Gastroesophageal sphincter (tissue), 4 donors: ENCODE results near the gene TSPEAR. TPM values are rescaled to one million over a fixed set of nuclear protein-coding genes. Genes with fewer than 3 reads are reported as not detected.

ENCODE experiments used
- ATAC-seq: fragments of 150-250 bp; one replicate; pipeline ENCODE4 v1.9.1; 2016; ENCODE audit warnings: mild to moderate bottlenecking, moderate library complexity
- H3K27ac ChIP-seq, 4 donors: fragments of 200-600 bp; sonication (generic) in 3 of 4; 1 replicate in 3 of 4; 2 replicates in 1 of 4; pipeline ENCODE4 v1.5.1; 2016 to 2019
- H3K27me3 ChIP-seq: fragments of 200-600 bp; sonication (generic); one replicate; pipeline ENCODE4 v1.5.1; 2019
- H3K36me3 ChIP-seq, 2 donors: fragments of 200-600 bp; sonication (generic); one replicate each; pipeline ENCODE4 v1.5.1; 2019; ENCODE audit warnings: control low read depth in 1 of 2
- H3K4me1 ChIP-seq, 3 donors: fragments of 200-600 bp; sonication (generic); 1 replicate in 2 of 3; 2 replicates in 1 of 3; pipeline ENCODE4 v1.5.1; 2016 to 2019; ENCODE audit warnings: control low read depth in 2 of 3
- H3K4me3 ChIP-seq, 2 donors: fragments of 200-600 bp; sonication (generic); one replicate each; pipeline ENCODE4 v1.5.1; 2019; ENCODE audit warnings: mild to moderate bottlenecking in 1 of 2, moderate library complexity in 1 of 2
- H3K9me3 ChIP-seq, 3 donors: fragments of 200-600 bp; sonication (generic); one replicate each; pipeline ENCODE4 v1.5.1; 2017 to 2019; ENCODE audit warnings: control low read depth in 2 of 3
- EP300 ChIP-seq: sonication (generic); formaldehyde crosslinking; IDR thresholded peaks from one replicate; pipeline ENCODE4 v1.6.1; 2017; ENCODE audit warnings: antibody characterized with exemption, mild to moderate bottlenecking
- POLR2A ChIP-seq, 2 donors: fragments of 450-650 bp; IDR thresholded peaks; one replicate each; pipeline ENCODE4 v1.6.1; 2017; ENCODE audit warnings: antibody characterized with exemption in 2 of 2, mild to moderate bottlenecking in 2 of 2, moderate library complexity in 1 of 2
- POLR2AphosphoS5 ChIP-seq: sonication (generic); formaldehyde crosslinking; IDR thresholded peaks from one replicate; pipeline ENCODE4 v1.6.1; 2017; ENCODE audit warnings: antibody characterized with exemption
- WGBS, 2 donors: methylation state at CpG; one replicate each; pipeline ENCODE4 v1.1.5; 2018; ENCODE audit warnings: low coverage in 1 of 2; 5-methylcytosine and 5-hydroxymethylcytosine counted together
- total RNA-seq, 4 donors: library from RNA; depleted of rRNA; stranded (reverse); fragments of >200 nt; gene quantifications; one replicate each; pipeline ENCODE4 v1.1.0, GENCODE V29; 2016
- TF ChIP-seq, protein P1 (sequence below), 4 experiments: fragments of 200-600 bp in 2 of 4; fragments of 450-650 bp in 2 of 4; sonication (generic) in 1 of 4; IDR thresholded peaks; one replicate each; pipeline ENCODE4 v1.5.1; 2017 to 2019; ENCODE audit warnings: antibody characterized with exemption in 4 of 4, mild to moderate bottlenecking in 2 of 4, moderate library complexity in 2 of 4

The TSPEAR gene
- total RNA-seq, 4 donors from 2014 or later, result not detected

DNA sequence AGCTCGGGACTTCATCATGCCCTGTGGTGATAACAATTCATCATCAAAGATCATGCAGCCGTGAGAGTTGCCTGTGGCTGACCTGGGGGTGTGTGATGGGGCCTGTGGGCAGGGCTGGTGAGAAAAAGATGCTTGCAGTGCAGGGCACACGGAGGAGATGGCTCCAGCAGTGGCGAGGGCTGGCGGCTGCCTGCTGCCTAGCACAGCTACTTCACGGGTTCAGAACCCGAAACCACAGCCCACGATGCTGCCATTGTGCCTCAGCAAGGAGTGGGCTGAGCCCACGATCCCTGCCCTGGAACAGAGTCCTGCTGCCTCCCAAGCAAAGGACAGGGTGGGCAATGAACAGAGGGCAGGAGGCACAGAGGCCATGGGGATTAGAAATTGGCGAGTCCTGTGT lies 85.1 kb downstream of the TSPEAR start:
- whole genome bisulfite sequencing, 2 donors, result 70 to 80% methylated on average over 1 to 7 of the region's 10 CpGs
- TF ChIP-seq EP300, result no peak
- TF ChIP-seq, protein P1, sequence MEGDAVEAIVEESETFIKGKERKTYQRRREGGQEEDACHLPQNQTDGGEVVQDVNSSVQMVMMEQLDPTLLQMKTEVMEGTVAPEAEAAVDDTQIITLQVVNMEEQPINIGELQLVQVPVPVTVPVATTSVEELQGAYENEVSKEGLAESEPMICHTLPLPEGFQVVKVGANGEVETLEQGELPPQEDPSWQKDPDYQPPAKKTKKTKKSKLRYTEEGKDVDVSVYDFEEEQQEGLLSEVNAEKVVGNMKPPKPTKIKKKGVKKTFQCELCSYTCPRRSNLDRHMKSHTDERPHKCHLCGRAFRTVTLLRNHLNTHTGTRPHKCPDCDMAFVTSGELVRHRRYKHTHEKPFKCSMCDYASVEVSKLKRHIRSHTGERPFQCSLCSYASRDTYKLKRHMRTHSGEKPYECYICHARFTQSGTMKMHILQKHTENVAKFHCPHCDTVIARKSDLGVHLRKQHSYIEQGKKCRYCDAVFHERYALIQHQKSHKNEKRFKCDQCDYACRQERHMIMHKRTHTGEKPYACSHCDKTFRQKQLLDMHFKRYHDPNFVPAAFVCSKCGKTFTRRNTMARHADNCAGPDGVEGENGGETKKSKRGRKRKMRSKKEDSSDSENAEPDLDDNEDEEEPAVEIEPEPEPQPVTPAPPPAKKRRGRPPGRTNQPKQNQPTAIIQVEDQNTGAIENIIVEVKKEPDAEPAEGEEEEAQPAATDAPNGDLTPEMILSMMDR (IDR thresholded peaks at IDR 0.05), result no peak
- no peak for TF ChIP-seq POLR2AphosphoS5
- Histone ChIP-seq H3K27me3 (peaks cover 39% of the 10 kb centered on the region), H3K27ac (no peak overlapping the region), H3K36me3 (no peaks in the 10 kb centered on the region), H3K9me3 (peaks cover 0 to 54% (median 0%) of the 10 kb centered on the region in 3 donors), H3K4me3 (no peak overlapping the region), H3K4me1 (no peaks in the 10 kb centered on the region)
- ATAC-seq, result no peak

DNA sequence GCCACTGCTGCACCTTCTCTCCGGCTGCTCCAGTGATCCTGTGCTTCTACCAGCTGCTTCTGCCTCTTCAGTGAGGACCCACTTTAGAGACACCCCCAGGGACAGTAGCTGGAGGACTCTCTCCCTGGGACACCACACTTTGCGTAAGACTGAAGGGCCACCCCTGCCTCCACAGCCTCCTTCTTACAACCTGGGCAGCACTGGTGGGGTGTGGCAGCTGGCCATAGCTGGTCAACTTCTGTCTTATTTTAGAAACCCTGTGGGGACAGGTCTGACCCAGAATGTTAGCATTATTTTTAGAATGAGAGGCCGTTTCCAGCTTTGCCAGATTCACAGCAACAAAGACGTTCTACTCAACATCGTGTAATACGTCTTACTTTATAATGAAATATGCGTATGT lies 85.6 kb downstream of the TSPEAR start:
- ATAC-seq, result no peak
- WGBS, 2 donors, result 70 to 79% methylated on average over 5 to 6 of the region's 7 CpGs
- no peak overlapping the region for H3K4me3 ChIP-seq
- no peak overlapping the region for H3K27ac ChIP-seq
- no peaks in the 10 kb centered on the region for H3K36me3 ChIP-seq
- no peaks in the 10 kb centered on the region for H3K4me1 ChIP-seq
- H3K9me3 ChIP-seq, result peaks cover 0 to 48% (median 0%) of the 10 kb centered on the region in 3 donors
- H3K27me3 ChIP-seq, result peaks cover 39% of the 10 kb centered on the region
- TF ChIP-seq, protein P1 (IDR thresholded peaks at IDR 0.05), result no peak
- no peak for TF ChIP-seq POLR2A (IDR thresholded peaks at IDR 0.05)
- no peak for TF ChIP-seq POLR2AphosphoS5
- TF ChIP-seq EP300, result no peak

DNA sequence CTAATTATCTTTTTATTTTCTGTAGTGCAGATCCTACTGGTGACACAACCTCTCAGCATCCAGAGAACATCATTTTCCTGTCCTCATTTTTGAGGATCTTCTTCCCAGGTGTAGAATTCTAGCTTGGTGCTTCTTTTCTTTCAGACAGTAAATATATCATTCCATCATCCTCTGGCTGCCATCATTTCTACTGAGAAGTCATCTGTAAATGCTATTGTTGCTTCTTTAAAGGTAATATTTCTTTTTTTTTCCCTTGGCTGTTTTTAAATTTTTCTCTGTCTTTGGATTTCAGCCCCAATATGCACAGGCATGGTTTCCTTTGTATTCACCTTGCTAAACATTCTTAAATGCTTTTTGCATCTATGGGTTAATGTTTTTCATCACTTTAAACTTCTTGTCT lies 87.8 kb downstream of the TSPEAR start:
- Histone ChIP-seq H3K4me1 (no peaks in the 10 kb centered on the region), H3K4me3 (no peak overlapping the region), H3K36me3 (no peaks in the 10 kb centered on the region), H3K27me3 (peaks cover 27% of the 10 kb centered on the region), H3K27ac (no peak overlapping the region), H3K9me3 (peaks cover 0 to 46% (median 0%) of the 10 kb centered on the region in 3 donors)
- no peak for ATAC-seq
- TF ChIP-seq POLR2AphosphoS5, result no peak
- TF ChIP-seq, protein P1 (IDR thresholded peaks at IDR 0.05), result no peak
- TF ChIP-seq EP300, result no peak
- no peak for TF ChIP-seq POLR2A (IDR thresholded peaks at IDR 0.05)

DNA sequence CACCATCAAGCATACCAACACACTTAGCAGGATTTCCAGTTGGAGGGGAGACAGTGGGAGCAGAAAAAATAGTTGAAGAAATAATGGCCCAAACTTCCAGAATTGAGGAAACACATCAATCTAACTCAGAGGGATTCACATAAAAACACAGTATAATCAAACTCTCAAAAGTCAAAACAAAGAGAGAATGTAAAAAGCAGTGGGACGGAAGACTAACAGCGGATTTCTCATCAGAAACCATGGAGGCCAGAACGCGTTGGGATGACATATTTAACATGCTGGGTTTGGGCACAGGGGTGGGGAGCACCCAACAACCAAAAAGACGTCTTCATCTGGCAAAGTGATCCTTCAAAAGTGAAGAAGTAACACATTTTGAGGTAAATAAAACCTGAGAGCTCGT lies 91.5 kb downstream of the TSPEAR start:
- peaks cover 28% of the 10 kb centered on the region for H3K27me3 ChIP-seq
- WGBS, 2 donors, result 83 to 88% methylated on average over 6 of the region's 6 CpGs
- no peak overlapping the region for H3K27ac ChIP-seq
- TF ChIP-seq POLR2A (IDR thresholded peaks at IDR 0.05) (no peak), POLR2AphosphoS5 (no peak), EP300 (no peak)
- TF ChIP-seq, protein P1 (IDR thresholded peaks at IDR 0.05), result no peak
- no peak for ATAC-seq
- no peaks in the 10 kb centered on the region for H3K4me1 ChIP-seq
- peaks cover 0 to 43% (median 0%) of the 10 kb centered on the region in 3 donors for H3K9me3 ChIP-seq
- no peaks in the 10 kb centered on the region for H3K36me3 ChIP-seq
- H3K4me3 ChIP-seq, result no peak overlapping the region

DNA sequence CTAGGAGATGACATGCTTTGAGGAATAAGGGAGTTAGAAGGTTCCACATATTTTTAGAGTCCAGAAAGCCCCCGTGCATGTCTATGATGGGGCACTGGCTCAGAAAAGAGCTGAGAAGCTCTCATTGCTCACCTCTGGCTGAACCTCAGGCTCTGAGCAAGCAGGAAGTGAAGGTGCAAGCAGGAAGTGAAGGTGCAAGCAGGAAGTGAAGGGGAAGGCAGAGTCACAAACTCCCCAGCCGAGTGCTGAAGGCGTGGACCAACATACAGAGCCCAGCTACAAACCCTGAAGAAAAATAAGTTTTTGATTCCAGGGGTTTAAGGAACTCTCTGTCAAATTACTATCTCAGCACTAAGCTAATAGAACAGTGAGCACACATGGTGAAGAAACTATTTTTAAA lies 92.5 kb downstream of the TSPEAR start:
- H3K4me3 ChIP-seq, result no peak overlapping the region
- TF ChIP-seq, protein P1 (IDR thresholded peaks at IDR 0.05), result no peak
- TF ChIP-seq EP300 (no peak), POLR2A (IDR thresholded peaks at IDR 0.05) (no peak), POLR2AphosphoS5 (no peak)
- H3K27me3 ChIP-seq, result peaks cover 38% of the 10 kb centered on the region
- H3K9me3 ChIP-seq, result peaks cover 0 to 34% (median 0%) of the 10 kb centered on the region in 3 donors
- H3K4me1 ChIP-seq, result no peaks in the 10 kb centered on the region
- H3K36me3 ChIP-seq, result no peaks in the 10 kb centered on the region
- no peak overlapping the region for H3K27ac ChIP-seq
- no peak for ATAC-seq
- 40 to 52% methylated on average over 2 to 3 of the region's 3 CpGs for WGBS, 2 donors
